Lower lobe of right lung (tissue), 2 donors: Measurements from ENCODE around the gene ATP10A. TPM values are rescaled to one million over a fixed set of nuclear protein-coding genes. Genes with fewer than 3 reads are reported as not detected.

Experiments
- ATAC-seq, 2 donors: fragments of 200-7000 bp; cut with Tn5 transposase; one replicate each; pipeline ENCODE4 v1.9.1; 2020 to 2022; ENCODE audit warnings: mild to moderate bottlenecking in 2 of 2, moderate library complexity in 2 of 2
- DNase-seq: peaks from one replicate; pipeline ENCODE4 v3.0.0-alpha.2; 2020
- H3K27ac ChIP-seq: fragments of 200-600 bp; one replicate; pipeline ENCODE4 v1.8.0; 2022
- H3K27me3 ChIP-seq: fragments of 200-600 bp; one replicate; pipeline ENCODE4 v1.8.0; 2022; ENCODE audit warnings: low read depth
- H3K36me3 ChIP-seq: fragments of 200-600 bp; one replicate; pipeline ENCODE4 v1.8.0; 2022; ENCODE audit warnings: mild to moderate bottlenecking
- H3K4me1 ChIP-seq: fragments of 200-600 bp; one replicate; pipeline ENCODE4 v1.8.0; 2022
- H3K4me3 ChIP-seq: fragments of 200-600 bp; one replicate; pipeline ENCODE4 v1.8.0; 2022; ENCODE audit warnings: mild to moderate bottlenecking
- H3K9me3 ChIP-seq: fragments of 200-600 bp; one replicate; pipeline ENCODE4 v1.8.0; 2022
- intact Hi-C: fragments of 100-400 bp; cut with DNase I; formaldehyde crosslinking; loops from one replicate; pipeline ENCODE4 v1.11.0; 2022
- total RNA-seq: library from RNA; stranded (reverse); fragmentation: NEBNext Ultra II Directional; extraction: Animal tissue kit (Norgen Biotek cat#: 25700); gene quantifications from one replicate; pipeline ENCODE4 v1.2.1, GENCODE V29; 2021
- TF ChIP-seq, protein P1 (sequence below): fragments of 200-600 bp; IDR thresholded peaks from one replicate; pipeline ENCODE4 v1.8.0; 2022; ENCODE audit warnings: antibody characterized with exemption, mild to moderate bottlenecking
- donor health status: DM: no; HTN: yes; CAD: no; lungs with severe emphysema.

The ATP10A gene
- total RNA-seq, 1 donor from 2014 or later, result 43.5 TPM

DNA sequence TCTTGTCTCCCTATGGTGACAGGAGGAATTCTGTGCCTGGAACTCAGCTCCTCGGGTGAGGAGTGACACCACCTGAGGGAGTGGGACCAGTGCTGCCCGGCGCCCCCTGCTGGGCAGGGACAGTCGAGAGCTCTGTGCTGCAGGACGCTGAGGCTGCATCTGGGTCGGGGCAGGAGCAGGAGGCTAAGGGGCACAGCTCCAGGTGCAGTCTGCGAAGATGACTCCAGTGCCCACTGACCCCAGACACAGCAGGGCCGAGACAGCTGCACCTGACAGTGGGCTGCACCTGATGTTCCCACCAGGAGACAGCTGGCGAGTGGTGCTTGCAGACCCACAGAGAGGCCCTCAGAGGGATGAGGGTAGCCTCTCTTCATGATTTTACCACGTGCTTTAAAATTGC is 152.9 kb downstream of the ATP10A start:
- Histone ChIP-seq H3K27me3 (no peaks in the 10 kb centered on the region), H3K9me3 (no peaks in the 10 kb centered on the region), H3K36me3 (peaks cover 23% of the 10 kb centered on the region), H3K4me3 (no peak overlapping the region), H3K27ac (no peak overlapping the region), H3K4me1 (no peaks in the 10 kb centered on the region)
- ATAC-seq, result peak; percentile 78 to 80
- intact Hi-C loops, result no loop called here
- DNase-seq, result peak; percentile 69
- TF ChIP-seq, protein P1, sequence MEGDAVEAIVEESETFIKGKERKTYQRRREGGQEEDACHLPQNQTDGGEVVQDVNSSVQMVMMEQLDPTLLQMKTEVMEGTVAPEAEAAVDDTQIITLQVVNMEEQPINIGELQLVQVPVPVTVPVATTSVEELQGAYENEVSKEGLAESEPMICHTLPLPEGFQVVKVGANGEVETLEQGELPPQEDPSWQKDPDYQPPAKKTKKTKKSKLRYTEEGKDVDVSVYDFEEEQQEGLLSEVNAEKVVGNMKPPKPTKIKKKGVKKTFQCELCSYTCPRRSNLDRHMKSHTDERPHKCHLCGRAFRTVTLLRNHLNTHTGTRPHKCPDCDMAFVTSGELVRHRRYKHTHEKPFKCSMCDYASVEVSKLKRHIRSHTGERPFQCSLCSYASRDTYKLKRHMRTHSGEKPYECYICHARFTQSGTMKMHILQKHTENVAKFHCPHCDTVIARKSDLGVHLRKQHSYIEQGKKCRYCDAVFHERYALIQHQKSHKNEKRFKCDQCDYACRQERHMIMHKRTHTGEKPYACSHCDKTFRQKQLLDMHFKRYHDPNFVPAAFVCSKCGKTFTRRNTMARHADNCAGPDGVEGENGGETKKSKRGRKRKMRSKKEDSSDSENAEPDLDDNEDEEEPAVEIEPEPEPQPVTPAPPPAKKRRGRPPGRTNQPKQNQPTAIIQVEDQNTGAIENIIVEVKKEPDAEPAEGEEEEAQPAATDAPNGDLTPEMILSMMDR, result peak; percentile 72

DNA sequence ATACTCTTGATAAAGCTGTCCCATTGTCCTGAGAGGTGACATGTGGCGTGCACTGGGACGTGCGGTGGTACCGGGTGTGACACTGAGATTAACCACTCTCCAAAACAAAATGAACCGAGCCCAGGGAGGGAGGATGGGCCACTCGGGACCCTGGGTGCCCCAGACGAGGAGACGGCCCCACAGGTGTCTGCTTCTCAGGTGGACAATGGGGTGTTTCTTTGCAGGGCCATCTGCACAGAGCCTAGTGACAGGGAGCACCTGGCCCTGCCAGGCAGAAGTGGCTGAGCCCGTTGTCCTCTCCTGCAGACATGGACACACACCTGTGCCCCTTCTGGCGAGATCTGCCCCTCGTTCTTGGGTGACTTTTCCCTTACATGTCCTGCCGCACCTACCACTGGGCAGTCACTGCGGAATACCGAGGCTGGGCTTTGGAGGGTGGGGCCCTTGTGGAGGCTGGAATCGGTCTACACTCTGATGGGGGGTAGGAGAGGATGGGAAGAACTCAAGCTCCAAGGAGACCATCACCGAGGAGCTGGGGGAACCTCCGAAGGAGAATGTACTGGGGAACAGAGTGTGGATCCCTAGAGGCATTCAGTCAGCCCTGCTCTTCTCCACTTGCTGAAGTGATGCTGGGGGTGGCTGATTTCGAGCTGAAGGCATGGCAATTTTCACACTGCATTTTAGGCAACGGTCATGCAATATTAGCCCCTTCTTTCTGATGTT is 153.5 kb downstream of the ATP10A start:
- no peaks in the 10 kb centered on the region for H3K27me3 ChIP-seq

DNA sequence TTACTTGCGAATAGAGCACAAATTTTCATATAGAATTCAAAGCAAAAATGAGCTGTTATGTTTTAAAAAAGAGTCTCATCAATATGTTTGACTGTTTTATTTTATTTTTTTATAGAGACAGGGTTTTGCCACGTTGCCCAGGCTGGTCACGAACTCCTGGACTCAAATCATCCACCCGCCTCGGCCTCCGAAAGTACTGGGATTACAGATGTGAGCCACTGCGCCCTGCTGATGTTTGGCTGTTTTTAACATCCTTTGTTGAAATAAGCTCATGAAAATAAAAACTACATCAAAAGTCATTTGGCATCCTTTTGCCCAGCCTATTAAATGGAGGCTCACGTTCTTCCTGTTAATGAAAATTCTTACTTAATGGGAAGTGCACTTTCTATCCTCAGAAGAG is 154.7 kb downstream of the ATP10A start:
- TF ChIP-seq, protein P1, result no peak
- DNase-seq, result no peak
- H3K4me1 ChIP-seq, result no peaks in the 10 kb centered on the region
- no peak overlapping the region for H3K4me3 ChIP-seq
- no peak overlapping the region for H3K27ac ChIP-seq
- intact Hi-C loops, result no loop called here
- no peaks in the 10 kb centered on the region for H3K27me3 ChIP-seq
- no peaks in the 10 kb centered on the region for H3K9me3 ChIP-seq
- peaks cover 16% of the 10 kb centered on the region for H3K36me3 ChIP-seq
- ATAC-seq, result no peak

More for the DNA sequence above, 153.5 kb downstream of the ATP10A start:
- H3K27ac ChIP-seq, result no peak overlapping the region
- ATAC-seq (no peak), DNase-seq (no peak)
- H3K36me3 ChIP-seq, result peaks cover 23% of the 10 kb centered on the region
- no peak overlapping the region for H3K4me3 ChIP-seq
- intact Hi-C loops, result no loop called here
- TF ChIP-seq, protein P1, result no peak
- H3K4me1 ChIP-seq, result no peaks in the 10 kb centered on the region
- H3K9me3 ChIP-seq, result no peaks in the 10 kb centered on the region

DNA sequence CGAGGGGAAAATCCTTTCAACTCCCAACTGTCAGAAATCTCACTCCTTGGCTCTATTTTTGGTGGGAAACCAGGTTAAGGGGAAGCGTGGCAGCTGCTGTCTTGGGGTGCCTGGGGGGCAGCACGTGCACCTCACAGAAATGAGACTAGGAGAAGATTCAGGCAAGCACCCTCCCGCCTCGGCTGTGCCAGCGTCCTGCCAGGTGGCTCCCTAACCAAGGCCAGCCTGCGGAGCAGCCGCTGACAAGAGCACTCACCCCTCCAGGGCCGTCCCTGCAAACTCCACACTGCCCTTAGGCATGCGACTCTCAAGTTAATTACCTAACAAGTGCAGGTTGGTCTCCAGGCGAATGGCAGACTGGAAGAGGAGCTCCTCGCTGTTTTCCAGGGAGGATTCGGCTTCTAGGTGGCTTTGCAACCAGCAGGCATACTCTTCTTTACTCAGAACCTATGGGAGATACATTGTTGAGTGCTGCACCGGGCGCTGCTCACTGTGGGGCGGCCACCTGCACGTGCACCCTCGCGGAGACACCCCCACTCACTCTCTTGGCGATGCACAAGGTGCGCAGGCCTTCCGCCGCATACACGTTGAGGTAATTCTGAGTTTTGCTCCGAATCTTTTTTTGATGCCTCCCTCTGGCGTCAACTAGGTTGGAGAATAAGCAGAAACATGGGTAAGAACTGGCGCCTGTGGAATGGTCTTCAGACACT is 155.3 kb downstream of the ATP10A start:
- Histone ChIP-seq H3K27me3 (no peaks in the 10 kb centered on the region), H3K27ac (no peak overlapping the region), H3K4me1 (no peaks in the 10 kb centered on the region), H3K4me3 (no peak overlapping the region), H3K9me3 (no peaks in the 10 kb centered on the region), H3K36me3 (peaks cover 10% of the 10 kb centered on the region)
- ATAC-seq, result no peak
- TF ChIP-seq, protein P1, result no peak
- DNase-seq, result no peak
- intact Hi-C loops, result no loop called here

DNA sequence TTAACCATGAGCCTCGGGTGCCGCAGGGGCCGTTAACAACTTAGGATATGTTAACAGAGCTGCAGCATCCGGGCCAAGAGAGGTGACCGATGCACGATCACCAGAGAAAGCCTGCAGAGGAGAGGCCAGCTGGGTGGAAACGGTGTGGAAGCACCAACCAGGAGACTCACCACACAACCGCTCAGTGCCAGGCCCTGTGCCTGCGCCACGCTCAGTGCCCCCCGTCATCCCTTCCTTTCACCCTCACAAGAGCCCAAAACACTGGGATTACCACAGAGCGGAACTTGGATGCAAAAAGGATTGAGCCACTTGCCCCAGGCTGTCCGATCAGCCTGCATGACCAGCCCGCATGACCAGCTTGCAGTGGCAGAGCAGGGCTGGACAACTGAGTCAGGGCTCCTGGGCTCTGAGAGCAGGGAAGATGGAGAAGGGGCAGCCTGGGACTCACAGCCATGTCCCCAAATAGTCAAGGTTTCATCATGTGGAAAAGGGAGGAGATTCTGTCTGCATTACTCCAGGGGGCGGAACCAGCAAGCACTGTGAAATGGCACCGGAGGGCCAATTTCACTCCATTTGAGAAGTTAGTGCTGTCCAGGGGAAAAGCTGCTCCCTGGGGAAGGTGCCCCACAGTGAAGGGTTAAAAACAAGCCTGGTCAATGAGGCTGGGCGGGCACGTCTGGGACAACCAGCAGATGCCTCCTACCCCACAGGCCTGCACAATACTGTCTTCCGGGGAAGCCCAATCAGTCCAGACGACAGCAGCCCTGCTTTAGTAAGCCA is 156.8 kb downstream of the ATP10A start:
- DNase-seq (no peak), ATAC-seq (no peak)
- H3K9me3 ChIP-seq, result no peaks in the 10 kb centered on the region
- H3K27ac ChIP-seq, result no peak overlapping the region
- H3K4me3 ChIP-seq, result no peak overlapping the region
- TF ChIP-seq, protein P1, result no peak
- intact Hi-C loops, result no loop called here
- no peaks in the 10 kb centered on the region for H3K4me1 ChIP-seq
- peaks cover 6% of the 10 kb centered on the region for H3K36me3 ChIP-seq
- H3K27me3 ChIP-seq, result no peaks in the 10 kb centered on the region
